GM18873 (cell line): ENCODE data around the gene RFX1.
"Not testable (repeated sequence)": the region's sequence is repeated elsewhere in the genome, so short reads cannot be mapped to it uniquely, and the experiment has no call there.

Experiments used
- ATAC-seq: cut with Tn5 transposase; IDR thresholded peaks from one replicate; pipeline ENCODE4 v1.9.1; 2021; ENCODE audit warnings: mild to moderate bottlenecking, moderate library complexity, moderate number of reproducible peaks; ENCODE audit not compliant: unreplicated experiment, low FRiP score

RFX1 gene

DNA sequence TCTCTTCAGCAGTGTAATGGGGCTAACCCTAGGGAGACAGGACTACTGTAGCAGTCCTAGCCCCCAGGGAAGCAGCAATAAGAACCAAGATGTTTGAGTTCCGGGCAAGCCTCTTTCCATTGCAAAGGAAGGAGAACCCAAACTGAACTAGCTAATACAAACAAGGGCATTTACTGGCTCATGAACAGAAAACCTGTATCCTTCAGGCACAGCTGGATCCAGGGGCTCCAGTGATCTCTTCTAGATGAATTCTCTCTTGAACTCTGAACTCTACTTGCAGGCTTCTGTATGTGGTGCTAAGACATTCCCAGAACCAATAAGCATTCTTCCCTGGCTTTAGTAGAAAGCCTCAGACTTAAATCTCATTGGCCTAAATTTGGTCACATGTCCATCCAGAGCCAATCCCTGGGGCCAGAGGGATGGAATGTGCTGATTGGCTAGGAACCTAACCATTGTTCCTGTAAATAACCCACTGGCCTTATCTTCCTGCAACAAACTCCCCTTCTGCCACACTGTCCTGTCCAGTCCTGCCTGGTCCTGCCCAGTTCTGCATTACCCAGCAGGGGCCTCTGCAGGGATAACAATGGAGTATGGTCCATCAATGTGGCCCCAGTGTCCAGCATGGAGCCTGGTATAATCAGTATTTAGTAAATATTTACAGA lies 64.0 kb downstream of the RFX1 start:
- no peak for ATAC-seq

DNA sequence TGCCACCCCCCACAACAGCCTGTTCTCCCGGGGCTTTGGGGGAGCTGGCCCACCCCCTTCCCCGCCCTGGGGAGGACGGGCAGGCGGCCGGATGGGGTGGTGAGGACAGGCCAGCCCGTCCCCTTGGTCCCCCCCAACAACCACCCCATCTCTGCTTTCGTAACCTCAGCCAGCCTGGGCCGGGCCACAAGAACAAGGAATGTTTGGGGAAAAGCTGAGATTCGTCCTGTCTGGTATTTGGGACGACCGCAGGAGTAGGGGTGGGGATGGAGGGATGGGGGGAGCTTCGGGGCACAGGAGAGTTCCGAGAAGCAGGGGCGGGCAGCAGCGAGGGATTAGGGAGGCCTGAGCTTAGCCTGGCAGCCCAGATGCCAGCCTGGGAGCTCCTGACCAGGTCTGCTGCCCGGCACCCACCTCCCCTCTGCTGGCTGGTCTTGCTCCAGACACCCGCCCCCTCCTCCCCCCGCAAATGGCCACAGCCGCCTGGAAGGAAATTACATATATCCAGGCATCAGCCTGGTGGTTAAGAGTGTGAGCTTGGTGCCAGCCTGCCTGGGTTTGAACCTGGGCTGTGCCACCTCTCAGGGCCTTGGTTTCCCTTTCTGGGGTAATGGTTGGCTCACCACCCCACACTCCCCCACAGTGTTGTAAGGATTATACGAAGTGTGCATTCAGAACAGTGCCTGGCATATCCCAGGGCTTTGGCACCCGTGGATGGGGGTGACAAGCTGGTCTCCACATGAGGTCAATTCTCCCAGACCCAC lies 67.6 kb downstream of the RFX1 start, which contains the start of gene PODNL1:
Gene PODNL1, minus strand, starts transcription at position 117 of the 764 bp plus-strand sequence. CDS start 236 bp downstream, outside the sequence.
- ATAC-seq = no peak

DNA sequence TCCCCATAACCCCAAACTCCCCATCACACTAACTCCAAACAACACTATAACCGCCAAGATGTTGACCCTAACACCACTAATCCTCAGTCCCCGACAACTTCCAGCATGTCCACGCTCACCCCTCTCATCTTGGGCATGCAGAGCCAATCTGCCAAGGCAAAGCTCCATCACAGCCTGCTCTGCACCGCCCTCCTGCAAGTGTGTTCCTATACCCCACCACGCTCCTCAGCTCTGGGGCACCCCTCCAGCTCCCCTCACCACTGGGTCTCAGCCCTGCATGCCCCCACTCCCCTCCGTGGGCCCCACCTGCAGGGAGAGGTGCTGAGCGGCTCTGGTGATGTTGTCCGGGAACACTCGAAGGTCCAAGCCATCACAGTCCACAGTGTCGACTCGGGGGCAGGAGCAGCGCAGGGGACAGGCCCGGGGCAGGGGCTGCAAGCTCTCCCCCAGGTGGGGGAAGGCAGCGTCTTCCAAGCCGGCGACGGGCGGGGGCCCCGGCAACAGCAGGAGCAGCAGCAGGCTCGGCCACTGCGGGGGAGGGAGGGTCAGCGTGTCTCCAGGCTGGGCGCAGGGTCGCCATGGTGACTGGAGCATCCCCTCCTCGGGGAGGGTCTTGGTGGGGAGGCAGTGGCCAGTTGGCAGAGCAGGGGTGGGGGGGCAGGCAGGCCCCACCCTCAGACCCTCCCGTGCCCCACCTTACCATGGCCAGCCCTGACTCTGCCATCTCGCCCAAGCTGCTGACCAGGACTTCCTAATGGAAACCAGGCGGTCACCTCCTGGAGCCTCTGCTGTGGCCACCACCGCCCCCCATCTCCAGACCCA lies 68.4 kb downstream of the RFX1 start:
- ATAC-seq = no peak

DNA sequence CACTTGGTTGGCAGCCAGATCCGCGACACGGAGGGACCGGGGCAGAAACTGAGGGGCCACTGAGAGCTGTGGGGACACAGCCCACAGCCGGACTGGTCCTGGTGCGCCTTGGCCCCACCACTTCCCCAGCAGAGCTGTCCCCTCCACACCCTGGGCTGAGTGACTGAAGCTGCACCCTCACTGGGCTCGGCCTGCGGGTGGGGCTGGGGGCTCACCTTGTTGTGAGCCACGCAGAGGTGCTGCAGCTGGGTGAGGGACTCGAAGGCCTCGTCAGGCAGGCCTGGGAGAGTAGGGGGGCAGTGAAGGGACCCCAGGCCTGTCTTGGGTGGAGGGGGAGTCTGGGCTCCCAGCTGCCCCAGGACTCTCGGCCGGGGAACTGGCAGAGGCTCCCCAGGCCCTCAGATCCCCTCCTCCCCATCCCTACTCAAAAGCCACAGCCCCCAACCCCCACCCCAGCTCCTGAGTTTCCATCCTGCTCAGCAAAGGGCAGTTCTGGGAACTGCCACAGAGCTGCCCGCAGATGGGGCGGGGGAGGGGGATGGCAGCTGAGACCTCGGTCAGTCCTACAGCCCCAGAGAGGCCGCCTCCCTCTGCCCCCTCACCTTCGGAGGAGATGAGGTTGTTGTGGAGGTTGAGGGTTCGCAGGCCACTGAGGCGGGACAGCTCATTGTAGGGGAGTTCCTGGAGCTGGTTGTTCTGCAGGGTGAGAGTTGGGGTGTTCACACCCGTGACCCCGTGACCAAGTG lies 70.2 kb downstream of the RFX1 start:
- no peak for ATAC-seq

DNA sequence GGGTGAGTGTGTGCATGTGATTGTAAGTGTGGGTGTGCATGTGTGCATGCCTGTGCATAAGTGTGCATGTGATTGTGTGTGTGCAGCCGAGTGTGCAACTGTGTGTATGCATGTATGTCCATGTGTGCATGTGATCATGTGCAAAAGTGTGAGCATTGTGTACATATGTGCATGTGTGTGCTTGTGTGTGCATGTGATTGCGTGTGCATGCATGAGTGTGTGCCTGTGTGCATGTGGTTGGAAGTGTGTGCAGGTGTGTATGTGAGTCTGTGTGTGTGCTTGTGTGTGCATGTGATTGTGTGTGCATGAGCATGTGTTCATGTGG lies 71.4 kb downstream of the RFX1 start:
- ATAC-seq = no peak

DNA sequence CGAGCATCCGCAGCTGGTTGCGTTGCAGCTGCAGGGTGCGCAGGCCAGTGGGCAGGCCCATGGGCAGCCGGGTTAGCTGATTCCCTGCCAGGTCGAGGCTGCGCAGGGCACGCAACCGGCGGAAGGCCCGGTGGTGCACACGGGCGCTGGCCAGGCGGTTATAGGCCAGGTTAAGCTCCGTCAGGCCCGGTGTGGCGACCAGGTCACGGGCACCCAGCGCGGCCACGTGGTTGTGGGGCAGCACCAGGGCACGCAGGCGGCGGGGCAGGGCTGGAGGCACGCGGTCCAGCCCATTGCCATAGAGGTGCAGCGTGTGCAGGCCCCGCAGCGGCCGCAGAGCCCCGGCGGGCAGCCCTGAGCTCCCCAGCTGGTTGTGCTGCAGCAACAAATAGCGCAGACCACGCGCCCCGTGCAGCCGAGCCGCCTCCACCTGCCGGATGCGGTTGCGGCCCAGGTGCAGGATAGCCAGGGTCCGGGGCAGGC lies 73.2 kb downstream of the RFX1 start:
- no peak for ATAC-seq

DNA sequence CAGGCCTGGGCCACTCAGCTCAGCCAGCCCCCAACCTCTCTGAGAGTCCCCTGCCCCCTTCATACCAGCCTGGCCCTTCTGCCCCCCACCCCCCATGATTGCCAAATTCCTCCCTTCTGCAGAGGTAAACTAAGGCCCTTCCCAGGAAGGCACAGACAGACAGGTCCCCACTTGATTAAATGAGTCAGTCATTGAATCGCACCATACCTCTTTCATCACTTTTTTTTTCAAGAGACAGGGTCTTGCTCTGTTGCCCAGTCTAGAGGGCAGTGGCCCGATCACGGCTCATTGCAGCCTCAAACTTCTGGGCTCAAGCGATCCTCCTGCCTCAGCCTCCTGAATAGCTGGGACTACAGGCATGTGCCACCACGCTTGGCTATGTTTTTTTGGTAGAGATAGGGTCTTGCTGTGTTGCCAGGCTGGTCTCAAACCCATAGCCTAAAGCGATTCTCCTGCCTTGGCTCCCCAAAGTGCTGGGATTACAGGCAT lies 73.9 kb downstream of the RFX1 start:
- no peak for ATAC-seq

DNA sequence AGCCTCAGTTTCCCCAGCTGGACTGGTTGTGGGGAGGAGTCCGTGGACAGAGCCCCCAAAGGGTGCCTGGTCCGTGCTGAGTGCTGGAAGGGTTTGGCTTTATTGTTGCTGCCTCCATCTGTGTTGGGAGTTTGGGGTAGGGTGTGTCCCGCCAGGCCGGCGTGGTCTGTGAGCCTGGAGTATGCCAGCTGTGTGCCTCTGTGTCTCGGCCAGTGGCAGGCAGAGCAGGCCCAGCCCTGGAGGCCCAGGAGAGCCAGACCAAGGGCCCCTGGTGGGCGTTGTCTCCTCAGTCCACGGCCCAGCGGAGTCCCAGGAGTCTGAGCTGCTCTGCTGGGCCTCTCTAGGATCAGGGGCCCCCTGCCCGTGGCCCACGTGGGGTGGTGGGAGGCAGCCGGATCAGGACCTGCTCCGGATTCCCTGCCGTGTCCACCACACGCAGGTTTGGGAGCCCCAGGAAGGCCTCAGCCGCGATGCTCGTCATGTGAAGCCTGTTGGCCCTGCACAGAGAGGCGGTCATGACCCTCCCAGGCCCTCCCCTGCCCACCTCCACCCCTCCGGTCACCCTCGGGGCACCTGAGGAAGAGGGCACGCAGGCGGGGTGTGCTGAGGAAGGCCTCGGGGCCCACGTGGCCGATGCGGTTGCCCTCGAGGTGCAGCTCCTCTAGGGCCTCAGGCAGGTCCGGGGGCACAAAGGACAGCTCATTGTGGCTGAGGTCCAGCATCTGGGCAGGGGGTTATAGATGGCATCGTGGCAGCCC lies 74.5 kb downstream of the RFX1 start:
- ATAC-seq = no peak

DNA sequence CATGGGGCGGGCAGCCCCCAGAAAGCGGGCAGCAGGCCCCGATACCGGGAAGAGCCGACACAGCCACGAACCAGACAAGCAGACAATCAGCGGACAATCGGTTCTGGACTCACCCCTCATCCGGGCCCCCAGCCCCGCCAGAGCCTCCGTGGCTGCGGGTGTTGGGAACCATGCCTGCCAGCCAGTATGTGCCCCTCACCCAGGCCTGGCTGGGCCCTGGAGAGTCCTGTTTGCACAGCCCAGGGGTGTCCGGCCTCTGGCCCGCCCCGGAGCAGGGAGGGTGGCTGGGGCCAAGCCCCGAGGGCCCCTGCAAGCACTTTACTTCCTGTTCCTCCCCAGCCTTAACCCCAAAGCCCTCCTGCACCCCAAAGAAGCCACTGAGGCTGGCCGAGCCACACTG lies 75.7 kb downstream of the RFX1 start:
- no peak for ATAC-seq

DNA sequence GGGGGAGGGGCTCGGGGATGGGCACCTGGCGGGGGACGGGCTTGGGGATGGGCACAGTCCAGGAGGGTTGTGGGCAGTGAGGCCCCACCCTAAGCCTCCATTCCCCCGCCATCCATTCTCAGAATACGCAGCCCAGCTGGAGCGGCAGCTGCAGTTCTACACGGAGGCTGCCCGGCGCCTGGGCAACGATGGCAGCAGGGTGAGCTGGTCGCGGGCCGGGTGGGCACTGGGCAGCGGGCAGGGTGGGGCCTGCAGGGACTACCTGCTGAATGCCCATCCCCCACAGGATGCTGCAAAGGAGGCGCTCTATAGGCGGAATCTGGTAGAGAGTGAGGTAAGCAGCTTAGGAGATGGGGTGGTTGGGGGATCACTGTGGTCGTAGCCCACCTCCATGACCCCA lies 76.2 kb downstream of the RFX1 start:
- ATAC-seq = no peak

DNA sequence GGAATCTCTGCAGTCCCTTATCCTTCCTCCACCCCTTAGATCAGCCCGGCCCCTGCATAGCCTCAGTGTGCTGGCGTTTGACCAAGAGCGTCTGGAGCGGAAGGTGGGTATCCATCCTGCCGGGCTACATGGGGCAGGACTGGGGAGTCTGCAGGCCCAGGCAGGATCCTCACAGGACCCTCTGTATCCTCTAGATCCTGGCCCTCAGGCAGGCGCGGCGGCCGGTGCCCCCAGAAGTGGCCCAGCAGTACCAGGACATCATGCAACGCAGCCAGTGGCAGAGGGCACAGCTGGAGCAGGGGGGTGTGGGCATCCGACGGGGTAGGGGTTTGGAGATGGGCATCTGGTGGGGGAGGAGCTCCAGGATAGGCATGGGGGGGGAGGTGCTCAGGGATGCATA lies 76.8 kb downstream of the RFX1 start:
- no peak for ATAC-seq

DNA sequence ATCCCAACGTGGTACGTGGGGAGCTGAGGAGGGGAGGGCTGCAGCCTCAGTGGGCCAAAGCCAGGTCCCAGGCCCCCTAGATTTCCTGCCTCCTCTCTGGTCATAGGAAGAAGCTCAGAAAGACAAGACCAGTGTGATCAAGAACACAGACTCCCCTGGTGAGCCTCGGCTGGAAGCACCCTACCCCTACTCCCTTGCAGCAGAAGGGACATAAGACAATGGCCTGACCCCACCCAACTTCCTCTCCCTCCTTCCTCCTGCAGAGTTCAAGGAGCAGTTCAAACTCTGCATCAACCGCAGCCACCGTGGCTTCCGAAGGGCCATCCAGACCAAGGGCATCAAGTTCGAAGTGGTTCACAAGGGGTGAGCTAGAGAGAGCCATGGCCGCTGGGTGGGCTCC lies 79.4 kb downstream of the RFX1 start:
- ATAC-seq = no peak

DNA sequence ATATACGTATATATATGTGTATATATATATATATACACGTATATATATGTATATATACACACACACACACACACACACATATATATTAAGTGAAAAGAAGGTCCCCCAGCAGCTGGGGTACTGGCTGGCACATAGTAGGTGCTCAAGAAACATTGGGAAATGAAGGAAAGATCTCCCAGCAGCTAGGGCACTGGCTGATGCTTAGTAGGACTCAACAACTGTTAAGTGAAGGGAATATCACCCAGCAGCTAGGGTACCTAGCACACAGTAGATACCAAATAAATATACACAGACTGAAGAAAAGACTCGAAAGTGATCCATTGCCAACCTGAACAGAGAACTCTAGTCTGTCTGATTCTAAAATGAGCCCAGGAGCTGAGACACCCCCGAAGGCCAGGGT lies 80.1 kb downstream of the RFX1 start:
- ATAC-seq = no peak

DNA sequence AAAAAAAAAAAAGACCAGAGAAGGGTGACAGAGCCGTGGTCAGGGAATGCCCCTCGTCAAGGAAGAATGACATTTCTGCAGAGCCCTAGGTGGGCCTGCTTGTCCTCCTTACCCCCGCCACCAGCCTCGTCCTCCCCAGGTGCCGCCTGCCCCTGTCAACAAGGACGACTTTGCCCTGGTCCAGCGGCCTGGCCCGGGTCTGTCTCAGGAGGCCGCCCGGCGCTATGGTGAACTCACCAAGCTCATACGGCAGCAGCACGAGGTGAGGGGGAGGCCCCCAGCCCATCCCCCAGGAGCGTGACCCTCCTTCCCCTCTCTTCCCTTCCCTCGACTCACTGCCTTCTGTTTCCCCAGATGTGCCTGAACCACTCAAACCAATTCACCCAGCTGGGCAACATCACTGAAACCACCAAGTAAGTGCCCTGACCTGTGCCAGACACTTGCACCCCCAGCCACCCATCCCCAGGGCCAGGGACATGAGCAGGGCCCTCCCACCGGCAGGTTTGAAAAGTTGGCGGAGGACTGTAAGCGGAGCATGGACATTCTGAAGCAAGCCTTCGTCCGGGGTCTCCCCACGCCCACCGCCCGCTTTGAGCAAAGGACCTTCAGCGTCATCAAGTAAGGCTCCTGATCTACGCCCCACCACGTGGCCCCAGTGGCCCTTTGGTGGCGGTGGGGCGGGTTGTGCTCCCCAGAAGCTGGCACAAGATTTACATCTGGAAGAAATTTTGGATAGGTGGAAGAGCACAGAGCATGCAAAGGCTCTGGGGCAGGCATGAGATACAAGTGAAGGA lies 82.7 kb downstream of the RFX1 start:
- no peak for ATAC-seq

DNA sequence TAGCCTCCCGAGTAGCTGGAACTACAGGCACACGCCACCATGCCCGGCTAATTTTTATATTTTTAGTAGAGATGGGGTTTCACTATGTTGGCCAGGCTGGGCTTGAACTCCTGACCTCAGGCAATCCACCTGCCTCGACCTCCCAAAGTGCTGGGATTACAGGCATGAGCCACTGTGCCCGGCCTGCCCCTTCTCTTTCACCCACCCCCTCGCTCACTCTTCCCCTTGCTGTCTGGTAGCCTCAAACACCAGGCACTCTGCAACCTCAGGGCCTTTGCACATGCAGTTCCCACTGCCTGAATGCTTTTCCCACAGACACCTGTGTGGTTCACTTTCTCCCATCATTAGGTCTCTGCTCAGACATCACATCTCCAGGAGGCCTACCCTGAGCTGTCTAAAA lies 84.0 kb downstream of the RFX1 start:
- not testable (repeated sequence) for ATAC-seq

DNA sequence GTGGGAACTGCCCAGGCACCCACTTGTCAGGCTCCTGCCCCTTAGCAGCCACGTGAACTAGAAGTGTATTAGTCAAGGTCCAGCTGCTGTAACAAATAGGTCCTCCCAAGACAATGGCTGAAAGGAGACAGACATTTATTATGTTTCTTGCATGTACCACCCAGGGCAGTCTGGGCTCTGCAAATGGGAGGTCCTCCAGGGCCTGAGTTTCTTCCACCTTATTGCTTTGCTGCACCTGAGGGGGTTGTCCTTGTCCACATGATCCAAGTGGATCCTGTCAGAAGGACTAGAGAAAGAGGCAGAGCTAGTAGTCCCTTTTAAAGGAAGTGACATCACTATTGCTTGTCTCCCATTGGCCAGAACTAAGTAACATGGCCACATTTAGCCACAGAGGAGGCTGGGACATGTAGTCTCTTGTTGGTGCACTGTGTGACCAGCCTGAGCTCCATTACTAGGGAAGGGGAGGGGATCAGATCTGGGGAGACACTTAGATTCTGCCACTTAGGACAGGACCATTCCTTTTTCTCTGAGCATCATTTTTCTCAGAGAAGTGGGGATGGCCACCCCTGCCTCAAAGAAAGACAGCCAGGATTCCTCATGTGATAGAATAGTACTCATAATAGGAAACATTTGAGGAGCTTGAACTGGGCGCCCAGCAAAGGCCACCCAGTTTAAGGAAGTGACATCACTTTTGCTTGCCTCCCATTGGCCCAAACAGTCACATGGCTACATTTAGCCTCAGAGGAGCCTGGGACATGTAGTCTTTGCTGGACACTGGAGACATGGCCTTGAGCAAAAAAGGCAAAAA lies 85.0 kb downstream of the RFX1 start:
- no peak for ATAC-seq

DNA sequence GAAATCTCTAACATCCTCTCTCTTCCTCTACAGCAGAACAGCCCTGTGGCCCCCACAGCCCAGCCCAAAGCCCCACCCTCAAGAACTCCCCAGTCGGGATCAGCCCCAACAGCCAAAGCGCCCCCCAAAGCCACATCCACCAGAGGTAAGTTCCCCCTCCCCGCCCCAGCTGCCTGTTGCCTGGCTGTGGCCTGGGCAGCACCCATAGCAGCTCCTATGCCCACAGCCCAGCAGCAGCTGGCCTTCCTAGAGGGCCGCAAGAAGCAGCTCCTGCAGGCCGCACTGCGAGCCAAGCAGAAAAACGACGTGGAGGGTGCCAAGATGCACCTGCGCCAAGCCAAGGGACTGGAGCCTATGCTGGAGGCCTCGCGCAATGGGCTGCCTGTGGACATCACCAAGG lies 85.6 kb downstream of the RFX1 start:
- ATAC-seq = no peak
